PC-3 (cell line): ENCODE measurements around the gene SIX1.

Experiments
- CTCF ChIP-seq: fragments of 300-600 bp; sonication (generic); conservative IDR thresholded peaks from 2 replicates; pipeline ENCODE4 v1.5.1; 2017; ENCODE audit warnings: antibody characterized with exemption, low read depth, mild to moderate bottlenecking, low read length
- EZH2 ChIP-seq: fragments of 300-600 bp; sonication (generic); IDR thresholded peaks from one replicate; pipeline ENCODE4 v1.6.1; 2017; ENCODE audit warnings: antibody characterized with exemption, mild to moderate bottlenecking, low read length; ENCODE audit not compliant: unreplicated experiment
- EZH2phosphoT487 ChIP-seq: fragments of 300-600 bp; sonication (generic); IDR thresholded peaks from 2 replicates; pipeline ENCODE4 v1.6.1; 2018; ENCODE audit warnings: mild to moderate bottlenecking, antibody characterized with exemption, low read length, borderline replicate concordance

- TF ChIP-seq CTCF (no peak), EZH2phosphoT487 (no peak), EZH2 (no peak)
Measured at GRCh38 chr14:60658909-60659585, 9.8 kb upstream of the SIX1 start.
